Mammary epithelial cell (primary cell): ENCODE measurements around the gene WDR62.

Source experiments
- CTCF ChIP-seq, 2 donors: IDR thresholded peaks in 1 of 2; conservative IDR thresholded peaks in 1 of 2; 2 replicates each; pipeline ENCODE4 v1.5.1; 2011 to 2012; ENCODE audit warnings: inconsistent platforms in 2 of 2, low read length in 2 of 2, mild to moderate bottlenecking in 2 of 2, control low read depth in 1 of 2, low read depth in 1 of 2; ENCODE audit not compliant: insufficient read depth in 1 of 2; ENCODE audit errors: extremely low read depth in 1 of 2
- EZH2 ChIP-seq: IDR thresholded peaks from 2 replicates; pipeline ENCODE4 v1.6.1; 2012; ENCODE audit warnings: low read length, inconsistent platforms, borderline replicate concordance

- TF ChIP-seq CTCF (conservative IDR thresholded peaks at IDR 0.05 in 1 of 2, IDR thresholded peaks at IDR 0.05 in 1 of 2; ENCODE audit: extremely low read depth in 1 of 2, insufficient read depth in 1 of 2, low read depth in 1 of 2, low read length in 2 of 2) (no peak), EZH2 (no peak)
These were observed 8.2 kb upstream of the WDR62 start for GRCh38 chr19:36046443-36047050.
